ENCODE results near the gene KIF5C. TPM values are rescaled to one million over a fixed set of nuclear protein-coding genes. Genes with fewer than 3 reads are reported as not detected.

KIF5C gene
- total RNA-seq, 1 donor from 2014 or later: 388 TPM

DNA sequence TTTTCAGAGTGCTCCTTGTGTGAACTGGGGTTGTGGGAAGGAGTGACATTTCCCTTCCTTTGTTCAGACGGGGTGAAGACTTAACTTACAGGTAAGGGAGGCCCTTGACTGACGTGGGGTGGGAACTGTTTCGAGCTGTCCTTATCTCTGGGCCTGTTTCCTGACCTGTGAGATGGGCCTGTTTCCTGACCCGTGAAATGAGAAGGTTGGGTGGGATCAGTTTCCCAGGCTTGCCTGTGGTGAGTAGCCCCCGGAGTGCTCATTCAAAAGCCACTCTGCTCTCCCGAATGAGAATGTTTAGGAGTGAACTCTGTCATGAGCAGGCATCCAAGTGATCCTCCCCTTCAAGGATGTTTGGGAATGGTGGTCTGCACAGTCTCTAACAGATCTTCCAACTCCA lies 159.4 kb downstream of the KIF5C start:
- FAIRE-seq: no peak

GRCh38 chr2:149036507-149037293 lies 161.7 kb downstream of the KIF5C start:
- DNase-seq (ENCODE audit: low spot score in 2 of 2): no peak
- no peak for FAIRE-seq

More for the DNA sequence above, 159.4 kb downstream of the KIF5C start:
- DNase-seq (ENCODE audit: low spot score in 2 of 2): no peak

GRCh38 chr2:149037851-149038250 lies 162.8 kb downstream of the KIF5C start:
- no peak for FAIRE-seq
- DNase-seq (ENCODE audit: low spot score in 2 of 2): no peak

DNA sequence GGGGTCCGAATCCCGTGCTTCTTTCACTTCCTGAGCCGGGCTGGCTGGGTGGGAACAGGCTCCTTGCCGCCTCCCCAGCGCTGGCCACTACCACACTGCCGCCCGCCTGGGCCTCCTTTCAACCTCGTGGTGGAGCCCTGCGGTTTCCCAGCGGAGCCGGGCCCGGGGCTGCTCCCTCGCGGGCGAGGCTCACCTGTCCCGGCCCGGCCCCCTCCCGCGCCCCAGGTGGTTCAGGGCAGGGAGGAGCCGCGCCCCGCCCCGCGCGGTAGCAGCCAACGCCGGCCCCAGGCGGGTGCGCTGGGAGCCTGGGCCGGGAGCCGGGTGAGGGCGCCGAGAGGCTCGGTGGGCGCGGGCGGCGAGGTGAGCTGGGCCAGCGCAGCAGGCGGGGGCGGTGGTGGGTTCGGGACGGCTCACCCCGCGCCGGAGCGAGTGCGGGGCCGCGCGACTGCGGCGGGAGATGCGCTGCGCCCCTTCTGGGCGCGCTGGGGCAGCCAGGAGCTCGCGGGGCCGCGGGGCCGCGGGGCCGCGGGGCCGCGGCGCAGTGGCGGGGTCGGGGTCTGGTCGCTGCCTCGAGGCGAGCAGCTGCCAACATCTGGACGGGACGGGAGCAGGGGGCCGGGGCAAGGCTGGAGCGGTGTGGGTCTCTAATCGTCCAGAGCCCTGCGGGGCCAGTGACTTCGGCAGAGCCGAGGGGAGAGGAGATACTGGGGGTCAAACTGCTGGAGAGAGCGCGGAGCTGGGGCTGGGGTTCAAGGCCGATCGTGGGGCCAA lies 163.6 kb downstream of the KIF5C start, which contains the start of gene LYPD6B:
TSS of gene LYPD6B (plus strand) at position 258 of the 771 bp plus-strand sequence. CDS start 92,250 bp downstream, outside the sequence.
- DNase-seq (ENCODE audit: low spot score in 2 of 2) (peak; percentile 40 to 66), FAIRE-seq (no peak)

DNA sequence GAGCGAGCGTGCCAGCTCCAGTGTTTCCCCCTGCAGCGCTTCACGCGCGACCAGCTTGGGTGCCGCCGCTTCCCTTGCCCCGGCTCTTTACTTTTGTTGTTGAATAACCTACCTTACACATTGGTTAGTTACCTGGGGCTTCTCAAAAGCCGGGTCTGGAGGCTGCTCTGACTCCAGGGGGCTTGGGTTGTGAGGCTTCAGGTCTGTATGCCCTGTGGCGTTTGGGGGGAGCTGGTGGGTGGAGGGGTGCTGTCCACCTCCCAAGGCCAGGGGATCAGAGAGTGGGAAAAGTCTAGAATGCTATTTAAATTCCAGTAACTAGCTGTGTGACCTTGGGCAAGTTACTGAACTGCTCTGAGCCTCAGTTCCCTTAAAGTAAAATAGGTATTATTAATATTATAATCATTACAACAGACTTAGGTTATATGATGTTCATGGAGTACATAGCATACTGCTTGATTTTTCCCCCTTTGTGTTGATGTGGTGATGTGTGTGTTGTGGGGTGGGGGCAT lies 164.2 kb downstream of the KIF5C start:
- DNase-seq (ENCODE audit: low spot score in 2 of 2) (no peak), FAIRE-seq (no peak)

DNA sequence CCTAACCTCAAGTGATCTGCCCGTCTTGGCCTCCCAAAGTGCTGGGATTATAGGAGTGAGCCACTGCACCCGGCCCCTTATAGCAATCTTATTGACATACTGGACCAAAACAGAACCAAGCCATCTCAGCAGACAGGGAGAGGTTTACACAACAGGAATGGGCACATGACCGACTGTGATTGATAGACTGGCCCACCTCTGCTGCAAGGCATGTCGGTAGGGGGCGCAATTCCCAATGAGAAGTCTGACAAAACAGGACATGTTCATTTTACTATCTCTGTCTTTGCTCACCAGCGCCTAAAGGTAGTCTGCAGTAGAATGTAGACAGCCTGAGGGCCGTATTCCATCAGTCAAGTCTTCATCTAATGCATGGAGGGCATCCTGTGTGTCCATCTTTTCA lies 165.4 kb downstream of the KIF5C start:
- DNase-seq (ENCODE audit: low spot score in 2 of 2) (no peak), FAIRE-seq (no peak)

DNA sequence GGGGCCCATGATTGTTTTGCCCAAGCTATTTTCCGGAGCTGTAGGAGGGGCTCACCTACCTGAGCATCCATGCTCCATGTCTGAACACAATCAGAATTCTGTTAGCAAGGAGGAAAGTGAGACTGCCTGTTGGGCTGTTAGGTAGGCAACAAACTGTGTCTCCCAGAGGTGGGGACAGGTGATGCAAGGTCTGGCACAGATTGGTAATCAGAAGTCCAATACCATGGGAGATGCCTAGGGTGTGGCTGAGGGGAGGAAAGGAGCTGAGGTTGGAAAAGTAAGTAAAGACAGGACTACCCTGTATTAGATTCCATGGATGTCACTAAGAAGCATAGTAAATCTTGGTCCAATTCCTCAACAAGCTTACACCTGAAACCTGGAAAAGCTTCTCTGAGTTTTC lies 166.5 kb downstream of the KIF5C start:
- no peak for DNase-seq (ENCODE audit: low spot score in 2 of 2)
- FAIRE-seq: no peak

- no peak for FAIRE-seq
- no peak for DNase-seq (ENCODE audit: low spot score in 2 of 2)
Measured at GRCh38 chr2:149042881-149043280, 167.9 kb downstream of the KIF5C start.

- FAIRE-seq: no peak
- DNase-seq (ENCODE audit: low spot score in 2 of 2): no peak
Measured at GRCh38 chr2:149044500-149044899, 169.5 kb downstream of the KIF5C start.

GRCh38 chr2:149047118-149047517 lies 172.1 kb downstream of the KIF5C start:
- FAIRE-seq: no peak
- no peak for DNase-seq (ENCODE audit: low spot score in 2 of 2)

DNA sequence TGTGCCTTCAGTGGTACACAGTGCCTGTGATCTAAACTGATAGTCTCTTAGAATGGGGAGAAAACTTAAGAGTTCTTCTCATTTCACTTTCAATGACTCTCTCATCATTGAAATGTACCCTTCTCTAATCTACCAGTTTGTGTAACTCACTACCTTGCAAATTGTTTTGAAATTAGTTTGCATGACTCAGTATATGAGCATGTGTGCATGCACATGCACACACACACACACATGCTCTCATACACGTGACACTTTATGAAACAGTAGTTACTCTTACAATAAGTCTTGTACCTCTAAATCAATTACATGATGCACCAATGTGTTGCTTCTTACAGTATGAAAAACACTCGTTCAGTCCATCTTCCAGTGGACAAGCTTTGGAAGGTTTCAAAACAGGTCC lies 174.1 kb downstream of the KIF5C start:
- no peak for DNase-seq (ENCODE audit: low spot score in 2 of 2)
- no peak for FAIRE-seq

DNA sequence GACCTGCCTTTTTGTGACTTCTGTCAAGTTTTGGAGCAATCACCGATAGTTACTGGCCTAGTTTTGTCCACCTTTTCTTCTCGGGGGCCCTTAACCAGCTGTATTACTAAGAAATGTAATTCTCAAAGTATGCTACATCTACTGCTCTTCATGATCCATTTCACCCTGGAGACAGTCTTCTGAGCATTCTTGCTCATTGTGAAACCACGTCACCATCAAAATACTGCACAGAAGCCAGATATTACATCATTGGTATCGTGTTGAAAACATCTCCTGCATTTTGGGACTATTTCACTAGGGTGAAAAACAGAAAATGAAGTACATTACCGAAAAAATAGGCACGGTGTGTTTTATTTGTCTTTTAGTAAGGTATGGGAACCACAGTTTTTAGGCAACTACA lies 175.2 kb downstream of the KIF5C start:
- no peak for DNase-seq (ENCODE audit: low spot score in 2 of 2)
- no peak for FAIRE-seq

GRCh38 chr2:149055751-149056150 lies 180.7 kb downstream of the KIF5C start:
- FAIRE-seq: no peak
- no peak for DNase-seq (ENCODE audit: low spot score in 2 of 2)

DNA sequence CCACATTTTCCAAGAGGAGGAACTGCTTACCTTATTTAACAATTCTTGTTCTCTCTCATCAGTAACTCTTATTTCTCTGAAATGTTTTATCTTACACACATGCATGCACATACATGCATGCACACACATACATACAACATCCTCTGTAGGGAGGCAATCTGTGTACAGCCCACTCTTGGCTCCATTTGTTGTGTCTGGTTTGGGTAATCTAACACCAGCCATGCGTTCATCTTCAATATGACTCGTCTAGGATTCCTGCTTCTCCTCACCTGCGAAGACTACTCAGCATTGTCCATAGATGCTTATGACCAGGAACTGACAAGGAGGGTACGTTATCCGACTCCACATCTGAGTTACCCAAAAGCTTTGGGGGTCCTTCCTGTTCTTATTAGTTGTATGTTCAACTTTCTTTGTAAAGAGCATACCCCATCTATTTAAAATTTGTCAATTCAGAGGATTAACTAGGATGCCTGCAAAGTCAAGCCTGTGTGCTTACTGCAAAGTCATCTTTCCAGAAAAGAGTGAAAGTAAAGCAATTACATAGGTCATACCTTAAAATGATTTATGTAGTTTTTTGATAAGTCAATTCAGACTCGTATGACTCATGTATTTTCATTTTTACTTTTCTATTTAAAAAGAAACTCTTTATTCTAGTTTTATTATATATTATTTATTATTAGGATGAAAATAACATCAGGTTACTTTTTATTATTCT lies 181.7 kb downstream of the KIF5C start:
- DNase-seq (ENCODE audit: low spot score in 2 of 2): no peak
- no peak for FAIRE-seq

GRCh38 chr2:149057401-149057800 lies 182.4 kb downstream of the KIF5C start:
- FAIRE-seq (no peak), DNase-seq (ENCODE audit: low spot score in 2 of 2) (no peak)

GRCh38 chr2:149058936-149059335 lies 183.9 kb downstream of the KIF5C start:
- no peak for FAIRE-seq
- DNase-seq (ENCODE audit: low spot score in 2 of 2): no peak

GRCh38 chr2:149059822-149060221 lies 184.8 kb downstream of the KIF5C start:
- DNase-seq (ENCODE audit: low spot score in 2 of 2): no peak
- FAIRE-seq: no peak

- DNase-seq (ENCODE audit: low spot score in 2 of 2) (no peak), FAIRE-seq (no peak)
Measured at GRCh38 chr2:149061133-149061745, 186.2 kb downstream of the KIF5C start.

DNA sequence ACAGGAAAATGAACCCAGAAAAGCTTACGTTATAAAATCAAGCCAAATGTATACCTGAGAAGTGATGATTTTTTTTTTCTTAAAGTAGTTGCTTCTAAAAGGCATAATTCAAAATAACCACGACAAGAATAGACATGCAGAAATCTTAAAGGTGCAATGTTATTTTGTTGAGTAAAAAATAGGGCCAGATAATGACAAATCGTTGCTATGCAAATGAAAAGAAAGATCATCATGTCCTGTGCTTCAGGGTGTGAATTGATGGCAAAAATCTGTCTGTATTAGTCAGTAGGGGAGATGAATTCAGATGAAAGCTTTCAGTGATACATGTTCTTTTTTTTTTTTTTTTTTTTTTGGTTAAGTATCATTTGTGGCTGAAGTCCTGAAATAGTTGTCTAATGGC lies 187.5 kb downstream of the KIF5C start:
- DNase-seq (ENCODE audit: low spot score in 2 of 2) (no peak), FAIRE-seq (no peak)

DNA sequence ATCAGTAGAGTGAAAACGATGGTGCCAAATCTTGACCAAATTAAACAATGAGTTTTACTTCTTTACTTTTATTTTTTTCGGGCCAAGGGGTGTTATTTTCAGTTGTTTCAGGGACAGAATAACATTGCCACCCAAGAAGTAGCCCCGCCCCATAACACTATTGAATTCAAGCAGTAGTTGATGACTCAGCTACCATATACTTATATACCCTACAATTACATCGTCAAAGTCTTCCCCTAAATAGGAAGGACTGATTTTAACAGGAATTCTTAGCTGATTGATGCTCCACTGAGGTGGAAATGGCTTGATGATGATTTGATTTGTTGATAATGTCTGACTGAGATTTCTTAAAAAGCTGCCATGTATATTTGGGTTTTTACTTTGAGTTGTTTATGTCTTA lies 188.2 kb downstream of the KIF5C start:
- DNase-seq (ENCODE audit: low spot score in 2 of 2) (no peak), FAIRE-seq (no peak)
